ENCODE measurements around the gene FAM163B. TPM values are rescaled to one million over a fixed set of nuclear protein-coding genes. Genes with fewer than 3 reads are reported as not detected.

FAM163B gene
- total and polyA plus RNA-seq, 2 donors from 2014 or later: 0.54 TPM; not detected in 1

- peaks cover 3% of the 10 kb centered on the region for H3K27me3 ChIP-seq (ENCODE audit: control insufficient read depth, insufficient read depth, low read length)
- H3K9ac ChIP-seq (ENCODE audit: low read length in 3 of 3): no peak overlapping the region
- DNase-seq (peak in 3 of 5 donors; percentile 16 to 43 (median 17)), FAIRE-seq (no peak)
- H3K4me1 ChIP-seq (ENCODE audit: control insufficient read depth in 2 of 3, insufficient read depth in 2 of 3, low read depth in 1 of 3, low read length in 3 of 3): peaks cover 0 to 2% (median 0%) of the 10 kb centered on the region in 3 donors
- H3K9me3 ChIP-seq (ENCODE audit: control insufficient read depth in 2 of 3, insufficient read depth in 1 of 3, low read length in 3 of 3): no peaks in the 10 kb centered on the region
- H3K36me3 ChIP-seq (ENCODE audit: control insufficient read depth in 2 of 3, insufficient read depth in 3 of 3, low read length in 3 of 3): no peaks in the 10 kb centered on the region
- TF ChIP-seq CTCF (IDR thresholded peaks at IDR 0.05; ENCODE audit: borderline replicate concordance, extremely low read depth, insufficient read depth): no peak
- H3K27ac ChIP-seq (ENCODE audit: low read depth in 2 of 2, low read length in 2 of 2): peak overlapping the region in 1 of 2 donors; percentile 60
- no peak overlapping the region for H3K4me3 ChIP-seq (ENCODE audit: low read length in 3 of 3)
- intact Hi-C loops (cut with DNase I): no loop called here
Observed at GRCh38 chr9:133576031-133576874, 32.9 kb downstream of the FAM163B start.

- Histone ChIP-seq H3K27ac (ENCODE audit: low read depth in 2 of 2, low read length in 2 of 2) (no peak overlapping the region), H3K36me3 (ENCODE audit: control insufficient read depth in 2 of 3, insufficient read depth in 3 of 3, low read length in 3 of 3) (no peaks in the 10 kb centered on the region), H3K9me3 (ENCODE audit: control insufficient read depth in 2 of 3, insufficient read depth in 1 of 3, low read length in 3 of 3) (no peaks in the 10 kb centered on the region), H3K9ac (ENCODE audit: low read length in 3 of 3) (no peak overlapping the region), H3K4me3 (ENCODE audit: low read length in 3 of 3) (no peak overlapping the region), H3K27me3 (ENCODE audit: control insufficient read depth, insufficient read depth, low read length) (peaks cover 3% of the 10 kb centered on the region), H3K4me1 (ENCODE audit: control insufficient read depth in 2 of 3, insufficient read depth in 2 of 3, low read depth in 1 of 3, low read length in 3 of 3) (peaks cover 0 to 2% (median 0%) of the 10 kb centered on the region in 3 donors)
- intact Hi-C loops (cut with DNase I): no loop called here
- peak in 1 of 5 donors; percentile 46 for DNase-seq
- FAIRE-seq: no peak
- no peak for TF ChIP-seq CTCF (IDR thresholded peaks at IDR 0.05; ENCODE audit: borderline replicate concordance, extremely low read depth, insufficient read depth)
Observed at GRCh38 chr9:133575186-133576030, 33.8 kb downstream of the FAM163B start.

GRCh38 chr9:133574771-133575170 lies 34.4 kb downstream of the FAM163B start:
- no peak for TF ChIP-seq CTCF (IDR thresholded peaks at IDR 0.05; ENCODE audit: borderline replicate concordance, extremely low read depth, insufficient read depth)
- no peaks in the 10 kb centered on the region for H3K9me3 ChIP-seq (ENCODE audit: control insufficient read depth in 2 of 3, insufficient read depth in 1 of 3, low read length in 3 of 3)
- H3K27ac ChIP-seq (ENCODE audit: low read depth in 2 of 2, low read length in 2 of 2): no peak overlapping the region
- peaks cover 3% of the 10 kb centered on the region for H3K27me3 ChIP-seq (ENCODE audit: control insufficient read depth, insufficient read depth, low read length)
- no peaks in the 10 kb centered on the region for H3K36me3 ChIP-seq (ENCODE audit: control insufficient read depth in 2 of 3, insufficient read depth in 3 of 3, low read length in 3 of 3)
- H3K9ac ChIP-seq (ENCODE audit: low read length in 3 of 3): no peak overlapping the region
- intact Hi-C loops (cut with DNase I): no loop called here
- peaks cover 0 to 2% (median 0%) of the 10 kb centered on the region in 3 donors for H3K4me1 ChIP-seq (ENCODE audit: control insufficient read depth in 2 of 3, insufficient read depth in 2 of 3, low read depth in 1 of 3, low read length in 3 of 3)
- DNase-seq (no peak), FAIRE-seq (no peak)
- no peak overlapping the region for H3K4me3 ChIP-seq (ENCODE audit: low read length in 3 of 3)

Measured in kidney (tissue), 14 donors.